ENCODE results near the gene PRUNE2.

The PRUNE2 gene

GRCh38 chr9:76761448-76761847 is 144.5 kb downstream of the PRUNE2 start:
- Histone ChIP-seq H3K36me3 (replicated peaks) (no peaks in the 10 kb centered on the region), H3K27me3 (replicated peaks) (no peaks in the 10 kb centered on the region), H3K4me3 (ENCODE audit: low read depth, low read length) (no peak overlapping the region), H3K27ac (no peak overlapping the region)
- in situ Hi-C loops (cut with HindIII; ENCODE audit: low pct_ligation_motif_present, low sequenced_read_pairs): no loop called here
- peak; percentile 40 for TF ChIP-seq CTCF (IDR thresholded peaks at IDR 0.05; ENCODE audit: low read depth, low read length, missing control alignments)
- no peak for DNase-seq

- Histone ChIP-seq H3K36me3 (replicated peaks) (no peaks in the 10 kb centered on the region), H3K27me3 (replicated peaks) (no peaks in the 10 kb centered on the region), H3K4me3 (ENCODE audit: low read depth, low read length) (no peak overlapping the region), H3K27ac (no peak overlapping the region)
- no peak for DNase-seq
- in situ Hi-C loops (cut with HindIII; ENCODE audit: low pct_ligation_motif_present, low sequenced_read_pairs): no loop called here
- no peak for TF ChIP-seq CTCF (IDR thresholded peaks at IDR 0.05; ENCODE audit: low read depth, low read length, missing control alignments)
Measured at GRCh38 chr9:76759732-76760131, 146.2 kb downstream of the PRUNE2 start.

GRCh38 chr9:76758476-76758875 is 147.4 kb downstream of the PRUNE2 start:
- Histone ChIP-seq H3K27me3 (replicated peaks) (no peaks in the 10 kb centered on the region), H3K4me3 (ENCODE audit: low read depth, low read length) (no peak overlapping the region), H3K27ac (no peak overlapping the region), H3K36me3 (replicated peaks) (no peaks in the 10 kb centered on the region)
- no peak for TF ChIP-seq CTCF (IDR thresholded peaks at IDR 0.05; ENCODE audit: low read depth, low read length, missing control alignments)
- DNase-seq: no peak
- in situ Hi-C loops (cut with HindIII; ENCODE audit: low pct_ligation_motif_present, low sequenced_read_pairs): no loop called here

GRCh38 chr9:76756941-76757673 is 148.8 kb downstream of the PRUNE2 start:
- Histone ChIP-seq H3K36me3 (replicated peaks) (no peaks in the 10 kb centered on the region), H3K27ac (no peak overlapping the region), H3K27me3 (replicated peaks) (no peaks in the 10 kb centered on the region), H3K4me3 (ENCODE audit: low read depth, low read length) (no peak overlapping the region)
- no peak for DNase-seq
- in situ Hi-C loops (cut with HindIII; ENCODE audit: low pct_ligation_motif_present, low sequenced_read_pairs): no loop called here
- no peak for TF ChIP-seq CTCF (IDR thresholded peaks at IDR 0.05; ENCODE audit: low read depth, low read length, missing control alignments)

- in situ Hi-C loops (cut with HindIII; ENCODE audit: low pct_ligation_motif_present, low sequenced_read_pairs): no loop called here
- H3K27me3 ChIP-seq (replicated peaks): no peaks in the 10 kb centered on the region
- H3K4me3 ChIP-seq (ENCODE audit: low read depth, low read length): no peak overlapping the region
- DNase-seq: peak; percentile 9
- no peak overlapping the region for H3K27ac ChIP-seq
- TF ChIP-seq CTCF (IDR thresholded peaks at IDR 0.05; ENCODE audit: low read depth, low read length, missing control alignments): peak; percentile 42
- no peaks in the 10 kb centered on the region for H3K36me3 ChIP-seq (replicated peaks)
Measured at GRCh38 chr9:76756268-76756640, 149.7 kb downstream of the PRUNE2 start.

GRCh38 chr9:76751001-76751400 is 154.9 kb downstream of the PRUNE2 start:
- H3K27me3 ChIP-seq (replicated peaks): no peaks in the 10 kb centered on the region
- H3K4me3 ChIP-seq (ENCODE audit: low read depth, low read length): no peak overlapping the region
- H3K27ac ChIP-seq: no peak overlapping the region
- H3K36me3 ChIP-seq (replicated peaks): no peaks in the 10 kb centered on the region
- DNase-seq: no peak
- in situ Hi-C loops (cut with HindIII; ENCODE audit: low pct_ligation_motif_present, low sequenced_read_pairs): no loop called here
- TF ChIP-seq CTCF (IDR thresholded peaks at IDR 0.05; ENCODE audit: low read depth, low read length, missing control alignments): no peak
